NCI-H2227 treated with DMSO at 0.1 percent for 48 hours (cell line): ENCODE measurements around the gene NRL.

Experiments used
- DNase-seq: peaks from one replicate; lab custom pipeline; 2025; lab: John Stamatoyannopoulos, UW

The NRL gene

DNA sequence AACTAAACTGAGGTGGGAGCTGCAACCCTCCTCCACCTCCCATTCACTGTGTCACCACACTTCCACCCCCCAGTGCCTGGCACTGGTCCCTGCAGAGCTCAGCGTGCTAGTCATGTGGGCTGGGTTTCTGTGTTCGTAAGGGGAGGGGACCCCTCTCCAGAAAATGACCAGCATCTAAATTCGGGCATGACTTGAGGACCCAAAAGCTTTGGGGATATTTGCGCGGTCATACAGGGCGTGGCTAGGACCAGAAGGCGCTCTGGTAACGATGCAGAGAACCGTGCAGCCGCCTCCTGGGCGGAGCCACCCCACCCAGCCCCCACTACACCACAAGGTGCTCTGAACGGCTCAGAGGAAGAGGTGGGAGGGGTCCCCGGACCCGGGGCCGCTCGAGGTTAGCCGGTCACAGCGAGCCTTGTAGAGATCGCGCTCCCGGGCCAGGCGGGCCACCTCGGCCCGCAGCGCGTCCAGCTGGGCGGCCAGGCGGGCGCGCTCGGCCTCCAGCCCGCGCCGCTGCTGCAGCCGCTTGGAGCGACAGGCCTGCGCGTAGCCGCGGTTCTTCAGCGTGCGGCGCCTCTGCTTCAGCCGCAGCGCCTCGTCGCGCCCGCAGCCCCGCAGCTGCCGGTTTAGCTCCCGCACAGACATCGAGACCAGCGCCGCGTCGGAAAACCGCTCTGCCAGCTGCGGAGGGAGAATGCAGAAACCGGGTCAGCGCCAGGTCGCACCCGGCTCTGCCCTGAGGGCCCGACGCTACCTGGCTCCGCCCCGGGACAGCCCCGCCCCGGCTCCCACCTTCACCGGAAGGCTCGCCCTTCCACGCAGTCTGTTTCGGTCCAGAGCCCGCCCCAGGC lies 33.6 kb downstream of the NRL start:
- peak; percentile 61 for DNase-seq

DNA sequence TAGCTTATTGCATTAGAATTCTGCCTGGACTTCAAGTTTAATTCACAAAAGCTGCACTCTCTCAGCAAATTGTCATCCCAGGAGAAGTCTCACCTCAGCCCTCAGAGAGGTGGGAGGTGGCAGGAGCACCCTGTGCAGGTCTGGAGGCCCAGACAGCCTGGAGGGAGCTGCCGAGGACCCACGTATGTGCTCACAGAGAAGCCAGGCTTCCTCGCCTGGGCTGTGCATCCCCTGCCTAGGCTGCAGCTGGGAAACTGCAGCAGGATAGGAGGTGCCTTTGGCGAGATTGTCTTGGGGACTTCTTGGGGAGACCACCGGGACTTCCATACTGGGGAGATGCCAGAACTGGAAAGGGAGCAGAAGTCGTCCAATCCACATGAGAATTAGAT lies 34.6 kb downstream of the NRL start:
- DNase-seq = no peak

DNA sequence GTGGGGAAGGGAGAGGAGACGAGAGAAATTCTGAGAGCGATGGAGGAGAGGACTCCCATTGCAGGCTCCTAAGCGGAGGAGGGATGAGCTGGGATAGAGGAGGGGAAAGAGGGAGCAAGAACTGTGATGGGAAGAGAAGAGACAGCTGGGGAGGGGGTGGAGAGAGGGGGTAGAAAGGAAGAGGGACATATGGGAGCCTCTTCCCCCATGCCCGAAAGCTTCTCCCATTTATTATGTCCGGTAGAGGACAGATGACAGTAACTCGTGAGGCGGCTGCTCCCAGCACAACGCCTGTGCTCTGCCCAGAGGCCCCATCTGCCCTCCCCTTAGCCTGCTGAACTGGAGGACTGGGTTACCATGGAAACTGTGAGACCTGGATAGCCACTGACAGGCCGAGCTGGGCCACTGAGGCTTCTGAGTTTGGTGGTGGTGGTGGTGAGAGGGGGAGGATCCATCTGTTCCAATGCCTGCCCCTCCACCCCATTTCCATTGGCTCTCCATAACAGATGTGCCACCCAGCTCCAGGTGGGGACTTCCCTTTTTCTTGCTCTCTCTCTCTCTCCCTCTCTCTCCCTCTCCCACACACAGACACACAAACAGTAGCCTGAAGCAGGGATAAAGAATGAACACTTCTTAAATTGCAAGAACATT lies 35.1 kb downstream of the NRL start:
- peak; percentile 59 for DNase-seq

DNA sequence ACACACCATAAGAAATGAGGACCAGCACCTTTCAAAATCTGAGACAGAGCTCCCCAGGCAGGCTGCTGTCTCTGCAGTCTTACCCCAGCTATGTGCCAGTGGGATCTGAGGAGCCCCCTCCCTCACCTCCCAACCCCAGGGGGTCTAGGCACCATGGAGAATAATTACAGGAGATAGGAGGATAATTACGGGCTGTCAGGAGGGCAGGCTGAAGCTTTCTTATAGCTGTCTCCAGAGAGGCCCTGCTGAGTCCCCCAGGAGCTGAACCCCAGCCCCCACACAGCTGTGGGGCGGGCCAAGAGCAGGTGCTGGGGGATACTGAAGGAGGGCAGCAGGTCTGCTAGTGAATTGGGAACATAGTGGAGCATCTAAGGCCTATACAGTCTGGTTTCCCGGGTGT lies 36.6 kb downstream of the NRL start:
- DNase-seq = peak; percentile 81

GRCh38 chr14:24077086-24077485 lies 37.7 kb downstream of the NRL start:
- DNase-seq = no peak

GRCh38 chr14:24076302-24076601 lies 38.5 kb downstream of the NRL start:
- DNase-seq = no peak

- no peak for DNase-seq
Measured at GRCh38 chr14:24075485-24076301, 39.1 kb downstream of the NRL start.

DNA sequence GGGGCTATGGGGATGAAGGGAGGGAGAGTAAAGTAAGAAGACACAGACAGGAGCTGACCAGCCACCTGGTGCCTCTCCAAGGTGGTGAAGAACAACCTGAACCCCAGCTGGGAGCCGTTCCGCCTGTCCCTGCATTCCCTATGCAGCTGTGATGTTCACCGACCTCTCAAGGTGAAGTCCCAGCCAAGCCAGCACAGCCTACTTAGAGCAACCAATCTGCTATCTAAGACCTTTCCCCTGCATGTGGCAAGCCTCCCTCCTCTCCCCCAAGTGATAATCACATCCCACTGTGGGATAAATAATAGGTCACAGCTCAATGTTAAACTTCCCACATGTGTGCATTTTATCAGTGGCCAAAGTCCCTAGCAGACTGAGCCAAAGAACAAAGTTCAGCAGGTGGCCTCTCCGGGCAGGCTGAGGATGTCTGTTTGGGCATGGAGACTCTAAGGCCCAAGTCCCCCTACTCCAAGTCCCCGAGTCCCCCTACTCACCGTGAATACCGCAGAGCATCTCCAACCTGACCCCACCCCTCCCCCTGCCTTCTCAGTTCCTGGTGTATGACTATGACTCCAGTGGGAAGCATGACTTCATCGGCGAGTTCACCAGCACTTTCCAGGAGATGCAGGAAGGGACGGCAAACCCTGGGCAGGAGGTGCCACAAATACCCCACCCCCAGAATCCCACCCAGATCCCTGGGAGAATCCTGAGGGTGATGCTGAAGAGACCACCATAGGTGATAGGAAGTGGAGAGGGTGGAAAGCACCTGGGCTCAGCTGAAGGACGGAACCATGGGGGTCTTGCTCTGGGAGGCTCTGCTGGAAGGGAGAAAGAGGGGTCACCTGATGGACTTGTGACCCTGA lies 39.9 kb downstream of the NRL start:
- no peak for DNase-seq

DNA sequence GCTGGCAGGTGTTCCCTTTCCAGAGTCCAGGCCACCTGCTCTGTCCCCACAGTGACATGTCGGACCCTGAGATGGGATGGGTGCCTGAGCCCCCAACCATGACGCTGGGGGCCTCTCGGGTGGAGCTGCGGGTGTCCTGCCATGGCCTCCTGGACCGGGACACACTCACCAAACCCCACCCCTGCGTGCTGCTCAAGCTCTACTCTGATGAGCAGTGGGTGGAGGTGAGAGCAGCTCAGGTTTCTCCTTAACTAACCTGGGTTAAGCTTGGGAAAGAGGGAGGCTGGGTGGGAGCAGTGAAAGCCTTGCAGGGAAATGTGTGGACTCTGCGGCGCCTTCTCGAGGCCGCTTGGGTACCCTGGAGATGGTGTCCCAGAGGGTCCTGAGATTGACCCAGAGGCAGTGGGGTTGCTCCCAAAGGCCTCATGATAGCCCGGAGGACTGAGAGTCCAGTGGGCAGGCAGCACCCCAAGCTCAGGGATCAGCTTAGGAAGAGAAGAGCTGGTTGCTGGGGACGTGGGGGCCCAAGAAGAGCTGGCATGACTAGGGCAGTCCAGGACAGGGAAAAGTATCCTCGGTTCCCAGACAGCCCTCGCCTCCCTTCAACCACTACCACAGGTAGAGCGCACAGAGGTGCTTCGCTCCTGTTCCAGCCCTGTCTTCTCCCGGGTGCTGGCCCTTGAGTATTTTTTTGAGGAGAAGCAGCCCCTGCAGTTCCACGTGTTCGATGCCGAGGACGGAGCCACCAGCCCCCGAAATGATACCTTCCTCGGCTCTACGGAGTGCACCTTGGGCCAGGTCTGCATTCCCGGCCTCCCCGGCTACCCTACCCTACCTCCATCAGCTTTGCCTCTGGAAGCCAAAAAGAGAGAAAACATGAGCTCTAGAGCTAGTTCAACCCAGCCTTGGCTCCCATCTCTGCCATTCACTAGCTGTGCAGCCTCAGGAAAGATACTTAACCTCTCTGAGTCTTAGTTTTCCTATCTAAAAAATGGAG lies 41.6 kb downstream of the NRL start:
- DNase-seq = no peak

- DNase-seq = no peak
Measured at GRCh38 chr14:24072436-24072835, 42.3 kb downstream of the NRL start.

GRCh38 chr14:24071836-24072430 lies 42.8 kb downstream of the NRL start:
- DNase-seq = no peak

GRCh38 chr14:24071144-24071697 lies 43.5 kb downstream of the NRL start, which contains the start of gene CPNE6:
CPNE6 (plus strand) TSS chr14:24071562; CDS start chr14:24072937, 1,375 bp downstream.
- no peak for DNase-seq

DNA sequence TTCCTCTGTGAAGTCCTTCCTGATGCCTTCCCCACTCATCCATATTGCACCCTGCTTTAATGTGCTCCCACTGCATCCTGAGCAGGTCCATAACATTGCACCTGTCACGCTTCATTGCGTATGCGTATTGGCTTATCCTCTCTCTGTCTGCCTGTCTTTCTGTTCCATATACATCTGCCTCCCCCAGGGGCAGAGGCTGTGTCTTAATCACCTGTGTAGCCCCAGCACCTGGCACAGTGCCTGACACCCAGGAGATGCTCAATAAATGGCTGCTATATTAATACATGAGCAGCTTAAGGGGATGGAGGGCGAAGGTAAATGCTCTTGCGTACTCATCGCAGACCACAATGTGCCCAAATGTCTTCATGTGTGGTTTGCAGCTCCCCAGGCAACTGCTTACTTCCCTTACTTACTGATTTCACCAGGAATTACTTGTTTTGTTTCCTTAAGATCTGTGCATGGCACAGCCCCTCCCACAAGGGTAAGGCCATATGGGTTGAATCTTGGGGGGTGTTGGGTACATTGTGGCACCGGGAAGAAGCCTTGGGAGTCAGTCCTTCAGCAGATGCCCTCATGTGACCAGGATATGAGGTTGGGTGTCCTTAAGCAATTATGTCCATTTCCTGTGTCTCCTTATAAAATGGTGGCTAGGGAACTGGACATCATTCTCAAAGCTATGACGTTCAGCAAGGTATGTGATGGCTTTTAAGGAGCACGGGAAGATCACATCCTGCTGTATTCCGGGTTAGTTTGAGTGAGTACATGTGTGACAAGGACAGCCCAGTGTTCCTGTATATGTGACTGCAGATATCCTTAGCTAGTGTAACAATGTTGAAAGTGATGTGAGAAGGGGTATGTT lies 44.2 kb downstream of the NRL start:
- no peak for DNase-seq

- DNase-seq = no peak
Measured at GRCh38 chr14:24069411-24069735, 45.4 kb downstream of the NRL start.

GRCh38 chr14:24068711-24069410 lies 45.9 kb downstream of the NRL start:
- no peak for DNase-seq

GRCh38 chr14:24067133-24068082 lies 47.3 kb downstream of the NRL start:
- no peak for DNase-seq

GRCh38 chr14:24066496-24067132 lies 48.1 kb downstream of the NRL start:
- DNase-seq = no peak
